CD4-positive, alpha-beta T cell treated with Interleukin-10 for 1 hour (primary cell): Measurements from ENCODE around the gene LY86.

Experiments
- DNase-seq: peaks from one replicate; pipeline ENCODE4 v3.0.0-alpha.2; 2020

The LY86 gene

GRCh38 chr6:6683969-6684833, 95.7 kb downstream of the LY86 start:
- DNase-seq, result no peak

- no peak for DNase-seq
Observed at GRCh38 chr6:6685249-6686040, 96.9 kb downstream of the LY86 start.

- no peak for DNase-seq
Observed at GRCh38 chr6:6686176-6686575, 97.7 kb downstream of the LY86 start.

- DNase-seq, result no peak
Observed at GRCh38 chr6:6686748-6687601, 98.5 kb downstream of the LY86 start.

- no peak for DNase-seq
Observed at GRCh38 chr6:6688283-6688682, 99.8 kb downstream of the LY86 start.

GRCh38 chr6:6688951-6689350, 100.4 kb downstream of the LY86 start:
- no peak for DNase-seq

GRCh38 chr6:6689400-6690143, 101.1 kb downstream of the LY86 start:
- no peak for DNase-seq

- DNase-seq, result no peak
Observed at GRCh38 chr6:6690144-6690483, 101.6 kb downstream of the LY86 start.

GRCh38 chr6:6694368-6694780, 105.9 kb downstream of the LY86 start:
- DNase-seq, result no peak

- no peak for DNase-seq
Observed at GRCh38 chr6:6694825-6695624, 106.5 kb downstream of the LY86 start.

- no peak for DNase-seq
Observed at GRCh38 chr6:6695625-6696276, 107.2 kb downstream of the LY86 start.

- DNase-seq, result no peak
Observed at GRCh38 chr6:6696867-6697531, 108.5 kb downstream of the LY86 start.

- no peak for DNase-seq
Observed at GRCh38 chr6:6697620-6698019, 109.1 kb downstream of the LY86 start.

GRCh38 chr6:6699741-6700367, 111.3 kb downstream of the LY86 start:
- no peak for DNase-seq

GRCh38 chr6:6700407-6701270, 112.1 kb downstream of the LY86 start:
- no peak for DNase-seq

GRCh38 chr6:6701864-6702263, 113.3 kb downstream of the LY86 start:
- DNase-seq, result no peak

GRCh38 chr6:6703699-6704098, 115.2 kb downstream of the LY86 start:
- no peak for DNase-seq
